Bronchial epithelial cell (primary cell): ENCODE measurements around the gene ZACN. TPM values are rescaled to one million over a fixed set of nuclear protein-coding genes. Genes with fewer than 3 reads are reported as not detected.

Source experiments
- DNase-seq: peaks from one replicate; pipeline ENCODE4 v3.0.0-alpha.2; 2010; ENCODE audit warnings: low read depth
- FAIRE-seq: peaks from 2 replicates; lab custom pipeline; 2011; peaks lifted over from hg19 to GRCh38; lab: Jason Lieb, UNC
- H3K27me3 ChIP-seq: 2 replicates; pipeline ENCODE4 v1.5.1; 2011; ENCODE audit warnings: low read length; ENCODE audit not compliant: control insufficient read depth, insufficient read depth
- H3K36me3 ChIP-seq: 2 replicates; pipeline ENCODE4 v1.5.1; 2011; ENCODE audit warnings: low read length; ENCODE audit not compliant: control insufficient read depth, insufficient read depth
- H3K4me3 ChIP-seq: 2 replicates; pipeline ENCODE4 v1.5.1; 2011; ENCODE audit warnings: mild to moderate bottlenecking, low read depth, low read length, control low read depth
- total RNA-seq: library from RNA; depleted of rRNA; stranded (reverse); fragments of >200 nt; gene quantifications from 2 replicates; pipeline ENCODE4 v1.2.1, GENCODE V29; 2014
- TF ChIP-seq, protein P1 (sequence below): IDR thresholded peaks from 2 replicates; pipeline ENCODE4 v1.5.1; 2011; ENCODE audit warnings: mild to moderate bottlenecking, moderate library complexity, low read length, control low read depth, inconsistent platforms; ENCODE audit not compliant: insufficient read depth, severe bottlenecking

ZACN gene
- total RNA-seq, 1 donor from 2014 or later, result not detected

DNA sequence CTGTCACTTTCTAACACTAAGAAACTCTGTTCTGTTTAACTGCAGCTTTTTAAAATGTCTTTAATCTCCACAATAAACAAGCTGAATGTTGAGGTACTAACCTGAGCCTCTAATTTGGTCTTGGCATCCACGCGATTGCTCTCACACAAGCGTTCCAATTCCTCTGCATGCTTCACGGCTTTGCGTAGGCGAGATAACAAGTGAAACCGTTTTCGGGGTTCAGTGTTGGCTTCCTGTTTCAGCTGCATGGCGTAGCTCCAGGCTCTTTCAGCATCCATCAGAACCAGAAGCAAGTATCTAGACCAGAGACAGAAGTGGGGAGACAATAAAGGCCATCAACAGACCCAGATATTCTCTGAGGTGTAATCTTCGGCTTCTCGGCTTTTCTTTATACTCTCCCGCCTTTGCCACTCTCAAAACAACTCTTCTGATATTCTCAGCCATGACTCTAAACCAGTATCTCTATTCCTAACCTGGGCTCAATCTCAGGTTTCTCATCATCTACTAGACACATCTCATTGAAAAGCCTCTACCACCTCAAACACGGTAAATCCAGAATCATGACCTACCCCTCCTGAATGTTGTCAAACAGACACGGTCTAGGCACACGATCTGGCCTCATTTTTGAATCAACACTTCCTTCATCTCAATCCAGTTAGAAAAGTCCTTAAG, 15.0 kb upstream of the ZACN start:
- TF ChIP-seq, protein P1, sequence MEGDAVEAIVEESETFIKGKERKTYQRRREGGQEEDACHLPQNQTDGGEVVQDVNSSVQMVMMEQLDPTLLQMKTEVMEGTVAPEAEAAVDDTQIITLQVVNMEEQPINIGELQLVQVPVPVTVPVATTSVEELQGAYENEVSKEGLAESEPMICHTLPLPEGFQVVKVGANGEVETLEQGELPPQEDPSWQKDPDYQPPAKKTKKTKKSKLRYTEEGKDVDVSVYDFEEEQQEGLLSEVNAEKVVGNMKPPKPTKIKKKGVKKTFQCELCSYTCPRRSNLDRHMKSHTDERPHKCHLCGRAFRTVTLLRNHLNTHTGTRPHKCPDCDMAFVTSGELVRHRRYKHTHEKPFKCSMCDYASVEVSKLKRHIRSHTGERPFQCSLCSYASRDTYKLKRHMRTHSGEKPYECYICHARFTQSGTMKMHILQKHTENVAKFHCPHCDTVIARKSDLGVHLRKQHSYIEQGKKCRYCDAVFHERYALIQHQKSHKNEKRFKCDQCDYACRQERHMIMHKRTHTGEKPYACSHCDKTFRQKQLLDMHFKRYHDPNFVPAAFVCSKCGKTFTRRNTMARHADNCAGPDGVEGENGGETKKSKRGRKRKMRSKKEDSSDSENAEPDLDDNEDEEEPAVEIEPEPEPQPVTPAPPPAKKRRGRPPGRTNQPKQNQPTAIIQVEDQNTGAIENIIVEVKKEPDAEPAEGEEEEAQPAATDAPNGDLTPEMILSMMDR, result no peak
- no peak for FAIRE-seq
- H3K36me3 ChIP-seq, result peaks cover 26% of the 10 kb centered on the region

DNA sequence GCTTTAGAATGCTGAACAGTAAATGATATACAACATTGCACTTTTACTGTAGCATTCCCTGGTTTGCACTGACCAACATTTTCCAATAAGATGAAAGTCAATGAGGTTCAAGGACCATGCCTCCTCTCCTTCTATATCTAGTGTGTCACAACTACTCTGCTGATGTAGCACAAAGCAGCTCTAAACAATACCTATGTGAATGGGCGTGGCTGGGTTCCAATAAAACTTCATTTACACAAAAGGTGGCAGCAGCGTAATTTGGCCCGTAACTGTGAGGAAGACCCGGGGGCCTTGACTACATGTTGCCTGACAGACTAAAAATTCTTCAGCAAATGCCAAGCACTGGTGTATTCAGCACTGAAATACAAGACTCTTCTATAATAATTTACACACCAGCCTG, 13.2 kb upstream of the ZACN start:
- FAIRE-seq (no peak), DNase-seq (no peak)
- no peaks in the 10 kb centered on the region for H3K27me3 ChIP-seq

More for the DNA sequence above, 15.0 kb upstream of the ZACN start:
- DNase-seq, result no peak
- Histone ChIP-seq H3K4me3 (no peak overlapping the region), H3K27me3 (no peaks in the 10 kb centered on the region)

DNA sequence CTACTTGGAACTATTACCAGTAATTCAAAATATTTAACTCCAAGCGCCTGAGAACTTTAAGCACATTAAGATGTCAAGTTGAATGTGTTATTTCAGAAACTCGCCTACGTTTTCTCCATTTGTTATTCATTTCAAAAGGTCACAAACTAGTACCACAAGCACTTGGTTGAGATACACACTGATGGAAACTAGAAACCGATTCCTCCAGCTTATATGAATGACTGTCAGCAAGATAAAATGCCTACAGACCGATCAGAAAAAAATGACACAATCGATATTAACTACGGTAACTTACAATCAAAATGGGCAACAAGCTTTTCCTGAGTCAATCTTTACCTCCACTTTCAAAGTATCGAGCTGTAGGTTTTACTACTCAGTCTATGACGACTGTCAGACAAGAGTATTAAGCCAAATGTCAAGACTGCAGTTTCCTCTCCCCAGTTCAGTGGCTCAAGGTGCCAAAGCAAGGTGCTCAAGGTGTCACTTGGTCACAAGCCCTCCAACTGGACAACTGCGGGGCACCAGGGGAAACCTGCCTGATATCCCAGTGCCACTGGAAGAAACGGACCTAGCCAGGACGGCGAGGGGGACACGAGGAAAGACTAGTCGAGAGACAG, 7.3 kb upstream of the ZACN start:
- no peak for DNase-seq
- Histone ChIP-seq H3K4me3 (peak overlapping the region; percentile 69), H3K36me3 (peaks cover 10% of the 10 kb centered on the region), H3K27me3 (peaks cover 22% of the 10 kb centered on the region)
- TF ChIP-seq, protein P1, result no peak
- FAIRE-seq, result no peak

More for the DNA sequence above, 13.2 kb upstream of the ZACN start:
- peaks cover 23% of the 10 kb centered on the region for H3K36me3 ChIP-seq
- H3K4me3 ChIP-seq, result no peak overlapping the region
- TF ChIP-seq, protein P1, result no peak

DNA sequence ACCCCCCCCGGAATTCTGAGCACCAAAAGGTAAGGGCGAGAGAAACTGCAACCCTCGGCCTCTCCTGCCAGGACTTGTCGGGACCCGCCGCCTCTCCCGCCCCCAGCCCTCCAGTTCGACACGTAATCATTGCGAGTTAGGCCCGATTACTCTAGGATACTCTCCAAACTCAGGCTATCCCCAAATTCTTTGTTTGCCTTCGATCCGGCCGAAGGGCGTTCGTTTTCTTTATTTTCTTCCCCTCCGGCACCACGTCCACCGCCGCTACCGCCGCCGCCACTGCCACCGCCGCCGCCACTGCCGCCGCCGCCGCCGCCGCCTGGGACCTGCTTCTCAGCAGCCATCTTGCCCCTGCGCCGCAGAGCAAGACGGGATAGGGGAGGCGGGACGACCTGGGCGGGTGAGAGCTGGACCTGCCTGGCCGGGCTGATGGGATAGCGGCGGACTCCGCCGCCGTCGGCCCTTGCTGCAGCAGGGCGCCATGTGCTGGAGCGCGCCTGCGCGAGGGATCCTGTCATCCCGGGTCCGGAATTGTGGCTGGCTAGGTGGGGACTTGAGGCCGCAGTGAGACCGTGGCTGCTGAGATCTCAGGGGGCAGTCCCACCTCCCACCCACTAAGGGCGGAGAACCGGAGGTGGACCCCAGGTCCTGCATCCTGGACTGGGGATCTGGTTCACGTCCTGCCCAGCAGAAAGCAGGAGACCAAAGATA, 6.7 kb upstream of the ZACN start, which contains the start of gene SRP68:
Gene SRP68 (minus strand): TSS at position 370 of the 711 bp plus-strand sequence. CDS start 26 bp downstream, at position 344.
- peak; percentile 88 for DNase-seq
- peaks cover 8% of the 10 kb centered on the region for H3K36me3 ChIP-seq
- peak within 1 kb of the TSS; percentile 69 for H3K4me3 ChIP-seq
- H3K27me3 ChIP-seq, result peaks cover 29% of the 10 kb centered on the region
- TF ChIP-seq, protein P1, result no peak
- FAIRE-seq, result no peak

DNA sequence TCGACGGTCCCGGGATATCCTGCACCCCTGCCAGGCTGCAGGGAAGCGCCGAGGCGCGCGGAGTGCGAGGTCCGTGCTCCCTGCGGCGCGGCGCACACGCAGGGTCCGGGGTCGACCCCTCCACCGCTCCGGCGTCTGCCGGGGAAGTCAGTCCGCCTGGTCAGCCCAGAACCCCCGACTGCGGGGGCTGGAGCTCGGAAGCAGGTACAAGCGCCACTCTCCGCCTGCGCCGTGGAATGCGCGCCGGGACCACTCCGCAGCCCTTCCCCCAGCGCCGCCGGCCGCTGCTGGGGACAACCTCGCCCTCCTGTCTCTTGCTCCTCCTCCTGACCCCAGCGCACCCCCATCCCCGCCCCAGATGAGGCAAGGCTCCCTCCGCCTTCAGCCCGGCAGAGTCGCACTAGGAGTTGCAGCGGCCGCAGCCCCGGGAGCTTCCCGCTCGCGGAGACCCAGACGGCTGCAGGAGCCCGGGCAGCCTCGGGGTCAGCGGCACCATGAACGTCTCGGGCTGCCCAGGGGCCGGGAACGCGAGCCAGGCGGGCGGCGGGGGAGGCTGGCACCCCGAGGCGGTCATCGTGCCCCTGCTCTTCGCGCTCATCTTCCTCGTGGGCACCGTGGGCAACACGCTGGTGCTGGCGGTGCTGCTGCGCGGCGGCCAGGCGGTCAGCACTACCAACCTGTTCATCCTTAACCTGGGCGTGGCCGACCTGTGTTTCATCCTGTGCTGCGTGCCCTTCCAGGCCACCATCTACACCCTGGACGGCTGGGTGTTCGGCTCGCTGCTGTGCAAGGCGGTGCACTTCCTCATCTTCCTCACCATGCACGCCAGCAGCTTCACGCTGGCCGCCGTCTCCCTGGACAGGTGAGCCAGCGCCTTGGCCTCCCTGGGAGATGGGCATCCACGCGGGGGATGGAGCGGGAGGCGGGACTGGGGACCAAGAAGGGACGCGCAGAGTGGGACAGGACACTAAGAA, 4.3 kb upstream of the ZACN start, which contains the start of gene GALR2:
Gene GALR2 (plus strand): TSS at position 392 of the 974 bp plus-strand sequence. CDS start 103 bp downstream, at position 495.
- Histone ChIP-seq H3K27me3 (peaks cover 49% of the 10 kb centered on the region), H3K4me3 (no peak within 1 kb of the TSS)

More for the DNA sequence above, 4.3 kb upstream of the ZACN start, which contains the start of gene GALR2:
- TF ChIP-seq, protein P1, result no peak
- DNase-seq, result no peak
- no peaks in the 10 kb centered on the region for H3K36me3 ChIP-seq
- FAIRE-seq, result no peak
